Neural progenitor cell (in vitro differentiated cells): ENCODE measurements around the gene ANO2. TPM values are rescaled to one million over a fixed set of nuclear protein-coding genes. Genes with fewer than 3 reads are reported as not detected.
A peak's percentile ranks its signal among the peaks of the same experiment; 100 is the strongest.

Source experiments
- DNase-seq: peaks from one replicate; pipeline ENCODE4 v3.0.0-alpha.2; 2016; ENCODE audit warnings: low spot score
- H2AFZ ChIP-seq: fragments of 200-600 bp; sonication (generic); replicated peaks from 2 replicates; pipeline ENCODE4 v1.6.1; 2016; ENCODE audit warnings: antibody characterized with exemption
- H3F3A ChIP-seq: fragments of 200-600 bp; sonication (generic); 2 replicates; pipeline ENCODE4 v1.6.1; 2016; ENCODE audit warnings: antibody characterized with exemption, low read depth
- H3K27ac ChIP-seq: fragments of 200-600 bp; sonication (generic); 2 replicates; pipeline ENCODE4 v1.5.1; 2016; ENCODE audit warnings: mild to moderate bottlenecking
- H3K27me3 ChIP-seq: fragments of 200-600 bp; sonication (generic); 2 replicates; pipeline ENCODE4 v1.6.1; 2016; ENCODE audit warnings: mild to moderate bottlenecking, moderate library complexity
- H3K36me3 ChIP-seq: fragments of 200-600 bp; sonication (generic); 2 replicates; pipeline ENCODE4 v1.5.1; 2016
- H3K4me1 ChIP-seq: fragments of 200-600 bp; sonication (generic); 2 replicates; pipeline ENCODE4 v1.6.1; 2016; ENCODE audit warnings: mixed run types
- H3K4me2 ChIP-seq: fragments of 200-600 bp; sonication (generic); 2 replicates; pipeline ENCODE4 v1.6.1; 2016
- H3K4me3 ChIP-seq: fragments of 200-600 bp; sonication (generic); 2 replicates; pipeline ENCODE4 v1.5.1; 2016
- H3K79me2 ChIP-seq: fragments of 200-600 bp; sonication (generic); 2 replicates; pipeline ENCODE4 v1.6.1; 2016; ENCODE audit warnings: low read depth
- H3K9ac ChIP-seq: fragments of 200-600 bp; sonication (generic); 2 replicates; pipeline ENCODE4 v1.6.1; 2016
- H3K9me3 ChIP-seq: fragments of 200-600 bp; sonication (generic); 2 replicates; pipeline ENCODE4 v1.5.1; 2016; ENCODE audit warnings: low read depth
- H4K20me1 ChIP-seq: fragments of 200-600 bp; sonication (generic); 2 replicates; pipeline ENCODE4 v1.6.1; 2016; ENCODE audit warnings: low read depth
- H3K27ac Mint-ChIP-seq: 3 replicates; pipeline ENCODE4 v1.8.0; 2021; ENCODE audit warnings: mixed read lengths
- H3K27me3 Mint-ChIP-seq: 2 replicates; pipeline ENCODE4 v1.8.0; 2022; ENCODE audit warnings: low read depth, mild to moderate bottlenecking, inconsistent platforms, moderate library complexity, mixed read lengths; ENCODE audit not compliant: insufficient read depth
- H3K36me3 Mint-ChIP-seq: 3 replicates; pipeline ENCODE4 v1.8.0; 2021; ENCODE audit warnings: mixed read lengths
- H3K4me1 Mint-ChIP-seq: 3 replicates; pipeline ENCODE4 v1.8.0; 2021; ENCODE audit warnings: mixed read lengths
- H3K4me3 Mint-ChIP-seq: 3 replicates; pipeline ENCODE4 v1.8.0; 2021; ENCODE audit warnings: mild to moderate bottlenecking, moderate library complexity, mixed read lengths
- H3K9me3 Mint-ChIP-seq: 3 replicates; pipeline ENCODE4 v1.8.0; 2020; ENCODE audit warnings: mixed read lengths
- CTCF ChIP-seq: fragments of 200-600 bp; sonication (generic); IDR thresholded peaks from 2 replicates; pipeline ENCODE4 v1.5.1; 2017; ENCODE audit warnings: antibody characterized with exemption, mild to moderate bottlenecking
- EZH2 ChIP-seq: fragments of 200-600 bp; sonication (generic); IDR thresholded peaks from 2 replicates; pipeline ENCODE4 v1.6.1; 2017; ENCODE audit warnings: antibody characterized with exemption, mild to moderate bottlenecking, moderate library complexity
- EZH2phosphoT487 ChIP-seq: fragments of 200-600 bp; sonication (generic); IDR thresholded peaks from 2 replicates; pipeline ENCODE4 v1.6.1; 2017; ENCODE audit warnings: antibody characterized with exemption
- total RNA-seq: library from RNA; depleted of rRNA; stranded (reverse); fragments of >200 nt; gene quantifications from 2 replicates; pipeline ENCODE4 v1.2.3, GENCODE V29; 2015; ENCODE audit warnings: low replicate concordance

ANO2 gene
- total RNA-seq, 1 donor from 2014 or later: 4.8 TPM

- no peaks in the 10 kb centered on the region for H3K27me3 ChIP-seq
- no peaks in the 10 kb centered on the region for H3F3A ChIP-seq
- no peak for DNase-seq
- H2AFZ ChIP-seq: no peak overlapping the region
- Mint-ChIP-seq H3K9me3 (no peaks in the 10 kb centered on the region), H3K27ac (no peak overlapping the region), H3K27me3 (peaks cover 8% of the 10 kb centered on the region), H3K36me3 (no peaks in the 10 kb centered on the region), H3K4me3 (no peak overlapping the region), H3K4me1 (peaks cover 24% of the 10 kb centered on the region)
- no peak overlapping the region for H3K27ac ChIP-seq
- TF ChIP-seq CTCF (peak; percentile 13), EZH2 (no peak)
- H3K9ac ChIP-seq: no peak overlapping the region
- no peaks in the 10 kb centered on the region for H3K79me2 ChIP-seq
- peaks cover 14% of the 10 kb centered on the region for H3K4me1 ChIP-seq
- no peak overlapping the region for H3K4me3 ChIP-seq
- H3K4me2 ChIP-seq: no peak overlapping the region
- no peaks in the 10 kb centered on the region for H3K36me3 ChIP-seq
- H4K20me1 ChIP-seq: no peaks in the 10 kb centered on the region
- no peaks in the 10 kb centered on the region for H3K9me3 ChIP-seq
Measured at GRCh38 chr12:5969974-5970690, 25.1 kb upstream of the ANO2 start.

GRCh38 chr12:5969156-5969973 is 24.3 kb upstream of the ANO2 start:
- no peak for TF ChIP-seq EZH2phosphoT487
- no peak for TF ChIP-seq CTCF
- no peak for TF ChIP-seq EZH2
- H3K9me3 Mint-ChIP-seq: no peaks in the 10 kb centered on the region
- peaks cover 32% of the 10 kb centered on the region for H3K4me1 Mint-ChIP-seq
- Histone ChIP-seq H3K9me3 (no peaks in the 10 kb centered on the region), H3K9ac (no peak overlapping the region), H3K79me2 (no peaks in the 10 kb centered on the region), H4K20me1 (no peaks in the 10 kb centered on the region), H3K36me3 (no peaks in the 10 kb centered on the region), H3F3A (peaks cover under 1% of the 10 kb centered on the region), H3K4me2 (peak overlapping the region; percentile 35), H3K27me3 (no peaks in the 10 kb centered on the region), H2AFZ (peak overlapping the region; percentile 23), H3K27ac (no peak overlapping the region), H3K4me1 (peaks cover 22% of the 10 kb centered on the region), H3K4me3 (no peak overlapping the region)
- H3K27me3 Mint-ChIP-seq: peaks cover 8% of the 10 kb centered on the region
- DNase-seq: peak; percentile 41
- H3K4me3 Mint-ChIP-seq: no peak overlapping the region
- no peak overlapping the region for H3K27ac Mint-ChIP-seq
- no peaks in the 10 kb centered on the region for H3K36me3 Mint-ChIP-seq

- H3K36me3 ChIP-seq: no peaks in the 10 kb centered on the region
- no peak overlapping the region for H3K4me2 ChIP-seq
- H3K4me3 Mint-ChIP-seq: no peak overlapping the region
- TF ChIP-seq EZH2 (no peak), CTCF (no peak), EZH2phosphoT487 (no peak)
- H3F3A ChIP-seq: peaks cover 4% of the 10 kb centered on the region
- no peak for DNase-seq
- no peaks in the 10 kb centered on the region for H3K79me2 ChIP-seq
- H4K20me1 ChIP-seq: no peaks in the 10 kb centered on the region
- H3K4me1 ChIP-seq: peaks cover 22% of the 10 kb centered on the region
- H3K27me3 Mint-ChIP-seq: peaks cover 8% of the 10 kb centered on the region
- no peaks in the 10 kb centered on the region for H3K27me3 ChIP-seq
- H3K27ac Mint-ChIP-seq: no peak overlapping the region
- no peak overlapping the region for H2AFZ ChIP-seq
- H3K9ac ChIP-seq: no peak overlapping the region
- no peak overlapping the region for H3K4me3 ChIP-seq
- no peaks in the 10 kb centered on the region for H3K9me3 Mint-ChIP-seq
- H3K36me3 Mint-ChIP-seq: no peaks in the 10 kb centered on the region
- H3K27ac ChIP-seq: no peak overlapping the region
- peaks cover 42% of the 10 kb centered on the region for H3K4me1 Mint-ChIP-seq
- H3K9me3 ChIP-seq: no peaks in the 10 kb centered on the region
Measured at GRCh38 chr12:5967645-5968415, 22.8 kb upstream of the ANO2 start.
